GM18868 (cell line): ENCODE measurements around the gene BET1.

ENCODE experiments used
- ATAC-seq: cut with Tn5 transposase; IDR thresholded peaks from one replicate; pipeline ENCODE4 v1.9.1; 2021; ENCODE audit warnings: mild to moderate bottlenecking, moderate library complexity; ENCODE audit not compliant: unreplicated experiment

Gene BET1

DNA sequence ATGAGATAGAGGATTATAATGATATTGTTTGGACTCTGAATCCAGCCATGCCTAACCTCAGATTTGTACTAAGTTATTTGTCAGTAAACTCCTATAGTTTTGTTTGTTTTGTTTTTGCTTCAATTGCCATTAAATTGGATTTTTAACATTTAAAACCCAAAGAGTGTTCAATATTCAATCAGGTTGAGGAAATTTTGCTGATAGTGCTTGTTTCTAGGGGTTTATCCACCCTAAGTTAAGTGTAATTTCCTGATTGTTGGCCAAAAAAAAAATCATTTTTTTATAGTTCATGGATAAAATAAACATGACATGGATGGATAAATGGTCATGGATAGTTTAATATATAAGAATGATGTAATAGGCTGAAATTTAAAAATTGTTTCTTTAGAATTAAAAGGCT, 11.4 kb upstream of the BET1 start:
- no peak for ATAC-seq

DNA sequence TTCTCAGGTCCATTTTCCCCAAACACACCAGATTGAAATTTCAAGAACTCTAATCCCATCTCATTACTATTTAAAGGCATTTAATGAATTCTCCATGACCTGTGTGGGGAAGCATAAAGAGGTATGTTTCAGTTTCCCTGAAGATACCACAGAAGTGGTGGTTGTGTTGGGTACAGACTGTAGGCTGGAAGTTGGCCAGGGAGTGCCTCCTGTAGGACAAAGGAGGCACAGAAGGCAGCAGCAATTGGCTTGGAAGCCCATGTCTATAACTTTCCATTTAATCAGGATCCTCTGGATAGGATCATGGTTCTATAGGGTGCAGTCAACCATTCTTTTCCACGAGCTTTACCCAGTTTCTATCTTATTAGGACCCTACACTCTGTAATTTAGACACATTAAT, 8.6 kb upstream of the BET1 start:
- no peak for ATAC-seq

DNA sequence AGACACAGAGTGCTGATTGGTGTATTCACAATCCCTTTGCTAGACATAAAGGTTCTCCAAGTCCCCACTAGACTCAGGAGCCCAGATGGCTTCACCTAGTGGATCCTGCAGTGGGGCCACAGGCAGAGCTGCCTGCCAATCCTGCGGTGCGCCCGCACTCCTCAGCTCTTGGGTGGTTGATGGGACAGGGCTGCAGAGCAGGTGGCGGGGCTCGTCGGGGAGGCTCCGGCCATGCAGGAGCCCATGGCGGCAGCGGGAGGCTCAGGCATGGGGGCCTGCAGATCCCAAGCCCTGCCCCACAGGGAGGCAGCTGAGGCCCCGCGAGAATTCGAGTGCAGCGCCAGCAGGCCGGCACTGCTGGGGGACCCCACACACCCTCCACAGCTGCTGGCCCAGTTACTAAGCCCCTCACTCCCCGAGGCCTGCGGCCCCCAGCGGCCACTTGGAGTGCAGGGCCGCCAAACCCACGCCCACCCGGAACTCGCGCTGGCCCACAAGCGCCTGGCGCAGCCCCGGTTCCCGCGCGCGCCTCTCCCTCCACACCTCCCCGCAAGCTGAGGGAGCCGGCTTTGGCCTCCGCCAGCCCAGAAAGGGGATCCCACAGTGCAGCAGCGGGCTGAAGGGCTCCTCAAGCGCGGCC, 7.7 kb upstream of the BET1 start:
- ATAC-seq: no peak

DNA sequence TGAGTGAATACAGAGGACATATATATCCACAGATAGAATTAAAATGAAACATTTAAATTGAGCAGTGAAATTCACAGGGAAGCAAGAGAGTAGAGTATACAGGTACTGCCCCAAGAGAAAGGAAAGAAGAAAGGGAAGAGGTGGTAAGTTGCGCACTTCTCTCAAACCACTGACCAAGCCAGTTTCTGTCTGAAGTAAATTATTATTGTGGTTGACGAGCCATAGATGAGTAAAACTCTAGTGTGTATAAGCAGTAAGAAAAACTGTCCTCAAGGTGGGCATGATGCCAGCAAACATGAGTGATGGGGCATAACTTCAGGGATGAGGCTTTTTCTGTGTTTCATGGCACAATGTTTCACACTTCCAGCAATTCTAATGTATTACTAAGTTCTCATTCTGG, 4.4 kb upstream of the BET1 start:
- no peak for ATAC-seq

DNA sequence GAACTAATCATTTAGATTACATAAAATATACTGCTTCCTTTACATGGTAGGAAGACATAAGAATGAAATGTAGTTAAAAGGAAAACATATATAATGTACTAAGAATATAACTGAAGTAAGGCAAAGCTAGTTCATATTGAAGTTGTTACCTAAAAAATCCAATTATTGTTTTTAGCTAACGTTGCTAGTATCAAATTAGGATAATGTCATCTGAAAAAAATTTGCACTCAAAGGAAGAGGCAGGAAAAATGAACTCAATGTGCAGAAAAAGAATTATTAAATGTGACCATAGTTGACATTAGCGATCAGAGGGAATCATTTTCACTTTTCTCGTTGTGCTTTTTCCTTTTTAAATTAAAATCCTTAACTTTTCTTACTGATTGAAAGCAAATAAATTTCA, 1.6 kb upstream of the BET1 start:
- ATAC-seq: no peak

DNA sequence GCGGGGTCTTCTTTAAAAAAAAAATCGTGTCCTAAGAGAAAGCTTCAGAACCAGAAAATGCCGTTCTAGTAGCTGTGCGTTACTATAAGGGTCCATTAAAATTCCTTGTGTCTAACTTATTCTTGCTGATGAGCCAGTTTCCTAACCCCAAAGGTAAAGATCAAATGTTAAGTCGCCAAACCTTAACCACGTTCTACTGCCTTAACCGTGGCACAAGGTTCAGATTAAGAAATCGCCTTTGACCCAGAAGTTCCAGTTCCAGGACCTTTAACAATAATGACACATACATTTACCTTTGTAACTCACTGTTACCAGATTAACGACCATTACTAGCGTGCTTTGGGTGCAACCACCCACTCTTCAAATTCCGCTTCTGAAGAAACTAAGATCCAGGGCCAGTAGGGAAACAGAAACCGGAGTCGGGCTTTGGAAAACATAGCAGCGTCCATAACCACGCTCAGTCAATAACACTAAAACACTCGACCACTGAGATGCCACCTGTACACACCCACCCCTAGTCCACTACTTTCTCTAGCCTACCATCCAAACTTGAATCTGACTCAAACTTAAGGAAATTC, 620 bp downstream of the BET1 start:
- ATAC-seq: peak; percentile 20

- ATAC-seq: no peak
Observed at GRCh38 chr7:94001396-94001795, 2.8 kb downstream of the BET1 start.

DNA sequence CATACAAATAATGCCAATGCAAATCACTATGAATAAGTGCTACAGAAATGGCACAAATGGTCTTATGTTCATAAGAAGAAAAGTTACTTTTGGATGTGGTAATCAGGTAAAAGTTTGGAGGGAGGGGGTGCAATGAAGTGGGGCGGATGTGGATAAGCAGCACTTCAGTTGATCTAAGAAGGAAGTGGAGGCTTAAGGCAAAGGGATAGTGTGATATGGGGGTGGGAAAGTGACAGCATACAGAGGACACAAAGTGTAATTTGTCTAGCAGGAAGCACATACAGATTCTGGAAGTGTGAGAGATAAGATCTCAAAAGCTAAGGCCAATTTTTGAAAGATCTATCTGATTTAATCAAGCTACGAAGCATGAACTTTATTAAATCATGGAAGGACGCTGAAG, 6.3 kb downstream of the BET1 start:
- ATAC-seq: no peak

GRCh38 chr7:93992421-93993110, 11.6 kb downstream of the BET1 start:
- ATAC-seq: peak; percentile 97

DNA sequence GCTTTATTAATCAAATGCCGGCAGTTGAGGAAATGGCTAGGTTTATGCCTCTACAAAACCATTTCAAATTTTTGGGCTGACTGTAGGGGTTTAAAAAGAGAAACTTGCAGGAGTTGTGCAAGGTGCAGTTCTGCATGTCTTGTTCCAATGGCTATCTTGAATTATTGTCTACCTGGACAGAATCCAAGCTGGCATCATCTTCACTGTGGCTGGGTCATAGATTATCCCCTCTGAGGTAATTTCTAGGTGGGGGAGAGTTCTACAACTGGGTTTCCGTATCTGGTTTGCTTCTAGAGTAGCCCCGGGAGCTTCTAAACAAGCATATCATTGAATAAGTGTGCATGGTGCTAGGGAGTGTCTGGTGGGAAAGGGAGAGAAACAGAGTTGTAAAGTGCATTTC, 16.9 kb downstream of the BET1 start:
- no peak for ATAC-seq

- no peak for ATAC-seq
Observed at GRCh38 chr7:93985101-93985500, 19.1 kb downstream of the BET1 start.

DNA sequence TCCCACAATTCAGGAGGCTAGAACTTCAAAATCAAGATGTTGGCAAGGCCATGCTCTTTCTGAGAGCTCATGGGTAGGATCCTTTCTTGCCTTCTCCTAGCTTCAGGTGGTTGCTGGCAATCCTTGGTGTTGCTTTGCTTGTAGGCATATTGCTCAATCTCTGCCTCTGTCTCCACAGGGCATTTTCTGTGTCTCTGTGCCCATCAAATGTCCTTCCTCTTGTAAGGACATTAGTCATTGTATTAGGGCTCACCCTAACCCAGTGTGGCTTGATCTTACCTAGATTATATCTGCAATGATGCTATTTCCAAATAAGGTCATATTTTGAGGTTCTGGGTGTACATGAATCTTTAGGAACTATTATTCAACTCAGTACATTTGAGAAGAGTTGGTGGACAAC, 20.1 kb downstream of the BET1 start:
- no peak for ATAC-seq

DNA sequence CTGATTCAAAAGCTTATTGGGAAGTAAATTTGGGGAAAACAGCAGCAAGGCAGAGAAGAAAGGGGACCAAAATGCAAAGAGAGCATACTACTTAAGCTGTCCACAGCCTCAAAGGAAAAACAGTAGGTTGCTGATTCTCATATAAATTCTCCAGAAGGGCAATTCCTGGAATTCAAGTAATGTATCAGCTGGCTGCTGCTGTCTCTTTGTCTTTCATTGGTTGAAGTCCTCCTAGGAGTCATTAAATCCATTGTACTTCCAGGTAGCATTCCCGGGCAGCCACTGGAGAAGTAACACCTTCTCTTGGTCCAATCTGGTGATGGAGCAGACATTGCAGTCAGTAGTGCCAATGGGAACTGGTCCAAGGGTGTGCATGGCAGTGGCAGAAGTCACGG, 22.7 kb downstream of the BET1 start:
- ATAC-seq: no peak

DNA sequence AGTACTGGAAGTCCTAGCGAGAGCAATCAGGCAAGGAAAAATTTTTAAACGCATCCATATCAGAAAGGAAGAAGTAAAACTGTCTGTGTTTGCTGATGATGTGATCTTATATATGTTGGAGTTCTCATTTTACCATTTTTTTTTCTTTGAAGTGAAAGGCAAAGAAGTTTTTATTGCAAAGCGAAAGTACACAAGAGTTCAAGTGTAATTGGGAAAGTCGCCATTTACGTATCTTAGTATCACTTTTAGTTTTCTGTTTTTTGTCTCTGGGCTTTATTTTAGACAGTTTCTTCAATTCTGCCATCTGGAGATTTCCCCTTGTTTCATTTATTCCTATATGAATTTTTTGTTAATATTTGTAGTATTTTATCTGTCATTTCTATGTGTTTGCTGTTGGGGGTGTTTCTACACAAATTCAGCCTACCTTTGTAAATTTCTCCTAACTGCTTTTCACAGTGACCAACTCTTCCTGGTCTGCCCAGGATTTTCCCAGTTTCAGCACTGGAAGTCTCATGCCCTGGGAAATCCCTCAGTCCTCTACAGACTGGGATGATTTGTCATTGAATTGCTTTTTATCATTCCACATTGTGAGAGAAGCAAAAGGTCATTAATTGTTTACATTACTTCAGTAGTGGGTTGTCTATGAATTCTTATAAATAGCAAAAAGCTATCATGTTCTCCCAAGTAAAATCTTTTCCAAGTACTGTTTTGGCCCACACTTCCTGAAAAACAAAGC, 23.2 kb downstream of the BET1 start:
- ATAC-seq: peak; percentile 44

DNA sequence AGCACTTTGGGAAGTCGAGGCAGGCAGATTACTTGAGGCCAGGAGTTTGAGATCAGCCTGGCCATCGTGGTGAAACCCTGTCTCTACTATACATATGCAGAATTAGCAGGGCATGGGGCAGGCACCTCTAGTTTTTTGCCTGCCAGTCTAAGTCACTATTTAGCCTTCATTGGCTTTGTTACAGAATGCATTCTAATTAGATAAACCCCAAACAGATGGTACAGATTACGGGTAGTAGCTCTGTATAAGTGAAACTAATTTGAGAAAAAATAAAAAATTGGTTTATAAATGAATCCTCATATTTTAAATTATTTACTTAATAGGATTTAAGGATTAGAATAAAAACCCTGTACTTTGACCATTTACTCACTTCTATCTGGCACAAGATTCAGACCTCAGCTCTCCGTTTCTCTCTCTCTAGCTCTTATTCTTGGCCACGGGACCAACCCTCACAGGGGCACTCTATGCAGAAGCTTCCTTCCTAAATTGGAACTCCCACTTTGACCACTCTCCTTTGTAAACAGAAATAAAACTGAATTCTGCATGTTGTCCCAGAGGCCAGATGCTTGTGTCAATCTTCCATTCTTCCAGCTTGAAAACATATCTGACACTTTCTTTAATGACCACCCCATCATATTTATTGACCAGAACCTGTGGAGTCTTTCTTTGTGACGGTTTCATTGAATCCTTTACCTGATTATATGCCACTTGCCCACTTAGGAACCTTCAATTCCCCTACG, 26.8 kb downstream of the BET1 start:
- no peak for ATAC-seq

GRCh38 chr7:93973134-93973533, 31.0 kb downstream of the BET1 start:
- ATAC-seq: no peak

- ATAC-seq: no peak
Observed at GRCh38 chr7:93972029-93972725, 32.0 kb downstream of the BET1 start.

- ATAC-seq: no peak
Observed at GRCh38 chr7:93968911-93969620, 35.1 kb downstream of the BET1 start.

DNA sequence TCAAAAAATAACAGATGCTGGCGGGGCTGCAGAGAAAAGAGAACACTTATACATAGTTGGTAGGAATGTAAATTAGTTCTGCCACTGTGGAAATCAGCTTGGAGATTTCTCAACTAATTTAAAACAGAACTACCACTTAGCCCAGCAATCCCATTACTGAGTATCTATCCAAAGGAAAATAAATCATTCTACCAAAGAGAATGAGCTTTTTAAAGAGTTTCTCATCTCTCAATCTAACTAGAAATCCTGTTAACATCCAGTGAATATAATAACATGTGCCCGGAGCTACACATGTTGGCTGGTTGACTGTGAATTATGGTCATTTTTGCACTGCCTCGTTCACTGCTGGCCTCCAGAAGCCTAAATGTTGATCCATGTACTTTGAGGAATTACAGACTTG, 39.3 kb downstream of the BET1 start:
- no peak for ATAC-seq

DNA sequence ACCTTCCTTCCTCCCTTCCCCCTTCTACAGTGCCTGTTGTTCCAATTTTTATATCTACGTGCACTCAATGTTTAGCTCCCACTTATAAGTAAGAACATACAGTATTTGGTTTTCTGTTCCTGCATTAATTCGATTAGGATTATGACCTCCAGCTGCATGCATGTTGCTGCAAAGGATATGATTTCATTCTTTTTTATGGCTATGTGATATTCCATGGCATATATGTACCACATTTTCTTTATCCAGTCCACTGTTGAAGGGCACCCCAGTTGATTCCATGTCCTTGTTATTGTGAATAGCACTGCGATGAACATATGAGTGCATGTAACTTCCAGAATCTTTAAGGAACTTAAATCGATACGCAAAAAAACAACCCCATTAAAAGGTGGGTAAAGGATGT, 39.9 kb downstream of the BET1 start:
- ATAC-seq: no peak
